AG10803 (cell line): ENCODE results near the gene IL26.
"Not testable (repeated sequence)": the region's sequence is repeated elsewhere in the genome, so short reads cannot be mapped to it uniquely, and the experiment has no call there.

ENCODE experiments used
- DNase-seq: peaks from one replicate; pipeline ENCODE4 v3.0.0; 2010; ENCODE audit warnings: low read depth
- H3K4me3 ChIP-seq: 2 replicates; pipeline ENCODE4 v1.5.1; 2011; ENCODE audit warnings: mild to moderate bottlenecking, low read length, control low read depth
- TF ChIP-seq, protein P1 (sequence below): conservative IDR thresholded peaks from 2 replicates; pipeline ENCODE4 v1.5.1; 2011; ENCODE audit warnings: mild to moderate bottlenecking, low read length, control low read depth, inconsistent platforms

The IL26 gene

DNA sequence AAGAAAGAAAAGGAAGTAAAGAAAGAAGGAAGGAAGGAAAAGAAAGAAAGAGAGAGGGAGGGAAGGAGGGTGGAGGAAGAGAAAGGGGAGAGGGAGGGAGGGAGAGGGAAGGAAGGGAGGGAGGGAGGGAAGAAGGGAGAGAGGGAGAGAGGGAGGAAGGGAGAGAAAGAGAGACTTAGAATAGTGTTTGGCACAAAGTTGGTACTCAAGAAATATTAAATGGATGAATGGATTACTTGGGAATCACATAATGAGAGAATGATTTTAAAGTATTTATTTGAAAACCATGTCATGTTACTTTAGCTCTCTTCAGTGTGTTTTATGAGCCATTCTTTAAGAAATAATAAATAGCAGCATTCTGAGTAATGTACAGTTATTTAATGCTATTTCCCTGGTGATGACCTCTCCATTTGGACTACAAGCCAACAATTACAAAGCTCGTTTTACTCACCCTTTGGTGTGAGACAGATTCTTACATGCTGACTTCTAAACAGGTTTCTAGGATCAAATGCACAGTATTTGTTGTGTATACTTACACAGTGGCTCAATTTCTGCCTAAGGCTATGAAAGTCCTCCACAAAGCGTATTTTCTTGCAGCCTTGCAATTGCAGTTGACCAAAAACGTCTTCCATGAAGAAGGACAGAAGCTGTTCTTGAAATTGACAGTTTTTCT is 861 bp downstream of the IL26 start:
- TF ChIP-seq, protein P1, sequence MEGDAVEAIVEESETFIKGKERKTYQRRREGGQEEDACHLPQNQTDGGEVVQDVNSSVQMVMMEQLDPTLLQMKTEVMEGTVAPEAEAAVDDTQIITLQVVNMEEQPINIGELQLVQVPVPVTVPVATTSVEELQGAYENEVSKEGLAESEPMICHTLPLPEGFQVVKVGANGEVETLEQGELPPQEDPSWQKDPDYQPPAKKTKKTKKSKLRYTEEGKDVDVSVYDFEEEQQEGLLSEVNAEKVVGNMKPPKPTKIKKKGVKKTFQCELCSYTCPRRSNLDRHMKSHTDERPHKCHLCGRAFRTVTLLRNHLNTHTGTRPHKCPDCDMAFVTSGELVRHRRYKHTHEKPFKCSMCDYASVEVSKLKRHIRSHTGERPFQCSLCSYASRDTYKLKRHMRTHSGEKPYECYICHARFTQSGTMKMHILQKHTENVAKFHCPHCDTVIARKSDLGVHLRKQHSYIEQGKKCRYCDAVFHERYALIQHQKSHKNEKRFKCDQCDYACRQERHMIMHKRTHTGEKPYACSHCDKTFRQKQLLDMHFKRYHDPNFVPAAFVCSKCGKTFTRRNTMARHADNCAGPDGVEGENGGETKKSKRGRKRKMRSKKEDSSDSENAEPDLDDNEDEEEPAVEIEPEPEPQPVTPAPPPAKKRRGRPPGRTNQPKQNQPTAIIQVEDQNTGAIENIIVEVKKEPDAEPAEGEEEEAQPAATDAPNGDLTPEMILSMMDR: no peak
- peak; percentile 54 for DNase-seq
- H3K4me3 ChIP-seq: no peak overlapping the region

DNA sequence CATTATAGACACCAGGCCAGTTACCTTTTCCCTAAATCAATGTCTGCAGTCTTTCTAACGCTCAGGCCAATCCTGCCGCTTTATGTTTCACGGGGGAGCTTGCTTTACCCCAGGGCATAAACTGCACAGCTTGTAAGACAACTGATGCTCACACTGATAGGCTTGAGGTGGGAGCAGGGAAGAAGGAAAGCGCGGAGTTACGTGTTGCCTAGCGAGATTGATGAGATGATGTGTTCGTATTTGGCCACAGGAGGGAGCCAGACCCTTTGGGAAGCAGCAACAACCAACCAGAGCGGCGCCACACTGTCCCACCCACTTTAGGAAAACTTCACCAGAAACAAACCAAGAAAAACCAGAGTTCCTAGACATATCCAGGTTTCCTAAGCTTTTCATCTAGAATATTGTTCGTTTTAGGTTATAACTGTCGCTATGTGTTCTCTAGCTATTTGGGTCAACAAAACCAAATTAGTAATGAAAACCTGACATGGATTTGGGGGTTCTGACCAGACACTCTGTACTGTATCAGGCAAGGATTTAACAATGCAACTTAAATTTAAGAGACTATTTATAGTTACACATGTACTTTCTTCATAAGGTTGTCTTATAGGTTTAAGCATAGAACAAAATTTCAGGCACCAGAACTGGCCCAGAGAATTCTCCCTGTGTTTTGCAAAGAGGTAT is 2.4 kb downstream of the IL26 start:
- peak; percentile 86 for DNase-seq
- H3K4me3 ChIP-seq: no peak overlapping the region

DNA sequence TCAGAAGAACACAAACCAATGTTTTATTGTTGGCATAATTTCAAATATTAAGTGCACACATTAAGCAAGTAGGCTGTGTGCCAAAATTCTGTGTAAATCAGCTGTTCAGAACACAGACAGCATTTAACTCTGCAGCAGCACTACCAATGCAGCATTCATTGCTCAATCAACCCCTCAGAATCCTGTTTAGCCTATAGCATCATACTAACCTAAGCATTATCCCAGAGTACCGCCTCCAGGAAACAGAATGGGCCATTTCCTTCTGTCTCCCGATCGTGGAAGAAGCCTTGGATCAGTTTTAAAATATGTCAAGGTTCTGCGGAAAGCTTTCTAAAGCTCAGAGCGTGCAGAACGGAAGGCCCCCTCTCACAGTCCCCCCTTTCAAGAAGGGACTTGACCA is 3.3 kb downstream of the IL26 start:
- TF ChIP-seq, protein P1: no peak
- no peak overlapping the region for H3K4me3 ChIP-seq
- no peak for DNase-seq

More for the DNA sequence above, 2.4 kb downstream of the IL26 start:
- TF ChIP-seq, protein P1: peak; percentile 95

DNA sequence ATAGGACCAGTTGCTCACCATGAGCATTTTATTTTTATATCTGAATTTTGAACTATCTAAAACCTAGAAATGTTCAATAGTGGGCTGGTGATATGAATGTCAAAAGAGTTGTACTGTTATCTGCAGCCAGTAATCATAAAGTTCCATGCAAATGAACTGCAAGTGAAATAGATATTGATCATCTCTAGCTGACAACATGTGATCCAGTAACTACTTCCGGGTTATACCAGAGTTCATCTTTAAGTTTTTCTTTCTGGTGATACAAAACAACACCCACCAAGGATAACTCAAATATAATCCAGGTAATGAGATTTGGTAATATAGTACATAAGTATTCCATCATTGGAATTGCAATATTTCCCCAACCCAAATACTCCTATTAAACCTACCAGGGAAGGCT is 4.1 kb downstream of the IL26 start:
- no peak overlapping the region for H3K4me3 ChIP-seq
- TF ChIP-seq, protein P1: no peak
- DNase-seq: no peak

DNA sequence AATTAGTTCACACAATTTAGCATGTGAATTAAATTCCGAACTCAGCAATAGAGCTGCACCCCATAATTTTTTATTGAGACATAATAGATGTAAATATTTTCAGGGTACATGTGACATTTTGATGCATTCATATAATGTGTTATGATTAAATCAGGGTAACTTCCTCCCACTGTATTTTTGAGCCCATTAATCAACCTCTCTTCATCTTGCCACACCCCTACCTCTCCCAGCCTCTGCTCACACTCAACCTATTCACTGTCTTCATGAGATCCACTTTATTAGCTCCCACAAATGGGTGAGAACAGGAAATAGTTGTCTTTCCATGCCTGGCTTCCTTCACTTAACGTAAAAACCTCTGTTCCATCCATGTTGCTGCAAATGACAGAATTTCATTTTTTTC is 14.7 kb downstream of the IL26 start:
- DNase-seq: no peak
- TF ChIP-seq, protein P1: no peak
- no peak overlapping the region for H3K4me3 ChIP-seq

DNA sequence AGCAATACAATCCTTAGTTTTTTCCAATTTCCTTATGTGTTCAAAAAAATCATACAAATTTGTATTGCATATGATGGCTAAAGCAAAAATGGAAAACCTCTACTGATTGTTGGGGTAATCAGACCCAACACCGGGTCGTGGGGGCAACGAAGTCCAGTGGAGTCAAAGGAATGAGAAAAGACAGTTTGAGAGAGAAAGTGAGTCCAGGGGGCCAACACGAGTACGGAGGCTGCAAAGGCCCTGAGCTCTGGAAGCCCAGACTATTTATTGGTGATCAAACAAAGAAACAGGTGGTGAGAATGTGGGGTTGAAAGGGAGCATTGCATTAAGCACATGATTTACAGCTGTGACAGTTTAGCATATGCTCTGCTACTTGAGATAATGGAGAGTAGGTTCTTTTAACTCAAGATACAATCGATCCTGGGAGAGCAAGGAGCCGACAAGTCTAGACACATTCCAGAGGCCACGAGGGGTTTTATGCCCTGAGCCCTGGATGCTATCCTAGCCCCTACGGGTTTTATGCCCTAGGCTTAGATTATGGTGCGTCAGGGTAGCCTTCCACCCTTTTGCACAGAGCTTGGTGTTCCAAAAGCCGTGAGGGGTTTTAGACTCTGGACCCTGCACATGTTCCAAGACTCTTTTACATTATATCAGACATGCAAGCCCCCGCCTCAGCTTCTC is 16.4 kb downstream of the IL26 start:
- not testable (repeated sequence) for DNase-seq, H3K4me3 ChIP-seq

DNA sequence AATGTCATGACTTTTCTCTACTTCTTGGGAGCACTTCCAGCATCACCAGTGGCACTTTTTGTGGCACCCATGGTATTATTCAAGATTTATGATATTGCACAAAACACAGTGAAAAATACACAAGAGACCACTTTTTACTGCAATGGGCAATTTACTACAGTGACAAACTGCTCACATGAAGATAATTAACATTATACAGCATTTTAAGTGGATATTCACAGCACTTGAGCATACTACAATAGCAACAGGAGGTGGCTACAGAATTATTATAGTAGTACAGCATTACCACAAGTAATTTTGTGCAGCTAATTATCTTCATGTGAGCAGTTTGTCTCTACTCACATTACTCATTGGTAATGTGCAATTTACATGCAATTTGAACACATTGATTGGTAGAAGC is 18.3 kb downstream of the IL26 start:
- TF ChIP-seq, protein P1: no peak
- no peak overlapping the region for H3K4me3 ChIP-seq
- DNase-seq: no peak
